ENCODE results near the gene CACNA2D4.

Gene CACNA2D4

DNA sequence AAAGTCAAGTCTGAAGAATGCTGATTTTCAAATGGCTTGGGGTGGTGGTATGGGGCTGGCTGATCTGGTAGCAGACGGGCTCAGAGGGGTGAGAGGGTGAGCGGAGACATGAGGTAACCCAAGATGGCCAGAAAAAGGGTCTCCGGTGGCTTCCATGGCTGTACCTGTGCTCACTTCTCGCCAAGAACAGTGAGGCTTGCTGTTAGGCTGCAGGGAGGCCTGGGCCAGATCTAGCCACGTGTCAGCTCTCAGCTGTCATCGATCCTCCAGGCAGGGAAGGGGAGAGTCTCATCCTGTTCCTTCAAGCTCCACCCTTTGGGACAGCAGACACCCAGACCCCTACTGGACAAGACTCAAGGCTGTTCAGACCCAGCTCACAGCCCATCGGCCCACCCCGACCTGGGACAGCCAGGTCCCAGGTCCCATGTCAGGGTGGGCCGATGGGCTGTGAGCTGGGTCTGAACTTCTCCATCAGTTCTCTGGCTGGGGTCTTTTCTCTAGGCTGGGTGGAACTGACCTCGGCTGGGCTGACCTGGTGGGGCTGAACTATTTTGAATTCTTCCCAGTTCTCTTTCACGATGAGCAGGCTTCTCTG lies 89.0 kb downstream of the CACNA2D4 start:
- H4K20me1 ChIP-seq (ENCODE audit: insufficient read depth, low read length) = no peaks in the 10 kb centered on the region
- H3K9ac ChIP-seq (ENCODE audit: low read length) = no peak overlapping the region
- no peaks in the 10 kb centered on the region for H3K4me1 ChIP-seq (ENCODE audit: low read length)
- TF ChIP-seq EZH2phosphoT487 (IDR thresholded peaks at IDR 0.05; ENCODE audit: low read depth) = no peak
- TF ChIP-seq, protein P1, sequence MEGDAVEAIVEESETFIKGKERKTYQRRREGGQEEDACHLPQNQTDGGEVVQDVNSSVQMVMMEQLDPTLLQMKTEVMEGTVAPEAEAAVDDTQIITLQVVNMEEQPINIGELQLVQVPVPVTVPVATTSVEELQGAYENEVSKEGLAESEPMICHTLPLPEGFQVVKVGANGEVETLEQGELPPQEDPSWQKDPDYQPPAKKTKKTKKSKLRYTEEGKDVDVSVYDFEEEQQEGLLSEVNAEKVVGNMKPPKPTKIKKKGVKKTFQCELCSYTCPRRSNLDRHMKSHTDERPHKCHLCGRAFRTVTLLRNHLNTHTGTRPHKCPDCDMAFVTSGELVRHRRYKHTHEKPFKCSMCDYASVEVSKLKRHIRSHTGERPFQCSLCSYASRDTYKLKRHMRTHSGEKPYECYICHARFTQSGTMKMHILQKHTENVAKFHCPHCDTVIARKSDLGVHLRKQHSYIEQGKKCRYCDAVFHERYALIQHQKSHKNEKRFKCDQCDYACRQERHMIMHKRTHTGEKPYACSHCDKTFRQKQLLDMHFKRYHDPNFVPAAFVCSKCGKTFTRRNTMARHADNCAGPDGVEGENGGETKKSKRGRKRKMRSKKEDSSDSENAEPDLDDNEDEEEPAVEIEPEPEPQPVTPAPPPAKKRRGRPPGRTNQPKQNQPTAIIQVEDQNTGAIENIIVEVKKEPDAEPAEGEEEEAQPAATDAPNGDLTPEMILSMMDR (IDR thresholded peaks at IDR 0.05; ENCODE audit: low read depth, low read length) = no peak
- H3K79me2 ChIP-seq (ENCODE audit: low read length) = no peaks in the 10 kb centered on the region
- no peaks in the 10 kb centered on the region for H3K36me3 ChIP-seq (replicated peaks; ENCODE audit: low read depth, low read length)
- no peak overlapping the region for H3K4me2 ChIP-seq (ENCODE audit: low read length)
- no peak overlapping the region for H3K27ac ChIP-seq (ENCODE audit: low read length)
- no peak overlapping the region for H3K4me3 ChIP-seq (ENCODE audit: low read length)
- no peaks in the 10 kb centered on the region for H3K9me3 ChIP-seq (ENCODE audit: insufficient read depth, low read length)
- H3K27me3 ChIP-seq (ENCODE audit: low read depth, low read length) = peaks cover 5% of the 10 kb centered on the region; the same call in 1 of the 2 replicates
- no peak overlapping the region for H2AFZ ChIP-seq (ENCODE audit: low read depth, low read length)

DNA sequence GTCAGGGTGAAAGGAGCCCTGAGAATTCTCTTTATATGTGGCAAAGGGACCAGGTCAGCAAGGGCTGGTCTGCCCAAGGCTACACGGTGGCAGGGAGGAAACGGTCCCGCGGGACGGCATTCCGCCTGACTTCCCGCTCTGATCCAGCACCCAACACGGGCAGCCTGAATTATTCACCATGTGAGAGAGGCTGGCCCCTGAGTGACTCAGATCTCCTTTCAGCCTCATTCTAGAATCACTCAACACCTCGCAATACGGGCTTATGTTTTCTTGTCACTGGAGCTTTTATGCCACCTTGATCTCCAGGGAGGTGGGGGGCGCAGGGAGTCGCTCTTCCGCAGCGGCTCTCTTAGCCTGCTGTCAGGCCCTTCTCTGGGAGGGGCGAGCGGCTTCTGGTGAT lies 89.6 kb downstream of the CACNA2D4 start:
- H3K9me3 ChIP-seq (ENCODE audit: insufficient read depth, low read length) = no peaks in the 10 kb centered on the region
- H3K27ac ChIP-seq (ENCODE audit: low read length) = no peak overlapping the region
- no peaks in the 10 kb centered on the region for H3K4me1 ChIP-seq (ENCODE audit: low read length)
- H2AFZ ChIP-seq (ENCODE audit: low read depth, low read length) = no peak overlapping the region
- no peaks in the 10 kb centered on the region for H3K79me2 ChIP-seq (ENCODE audit: low read length)
- H3K36me3 ChIP-seq (replicated peaks; ENCODE audit: low read depth, low read length) = no peaks in the 10 kb centered on the region
- no peak overlapping the region for H3K4me2 ChIP-seq (ENCODE audit: low read length)
- TF ChIP-seq, protein P1 (IDR thresholded peaks at IDR 0.05; ENCODE audit: low read depth, low read length) = no peak
- TF ChIP-seq EZH2phosphoT487 (IDR thresholded peaks at IDR 0.05; ENCODE audit: low read depth) = no peak
- peaks cover 5% of the 10 kb centered on the region; the same call in 1 of the 2 replicates for H3K27me3 ChIP-seq (ENCODE audit: low read depth, low read length)
- no peaks in the 10 kb centered on the region for H4K20me1 ChIP-seq (ENCODE audit: insufficient read depth, low read length)
- H3K4me3 ChIP-seq (ENCODE audit: low read length) = no peak overlapping the region
- H3K9ac ChIP-seq (ENCODE audit: low read length) = no peak overlapping the region

DNA sequence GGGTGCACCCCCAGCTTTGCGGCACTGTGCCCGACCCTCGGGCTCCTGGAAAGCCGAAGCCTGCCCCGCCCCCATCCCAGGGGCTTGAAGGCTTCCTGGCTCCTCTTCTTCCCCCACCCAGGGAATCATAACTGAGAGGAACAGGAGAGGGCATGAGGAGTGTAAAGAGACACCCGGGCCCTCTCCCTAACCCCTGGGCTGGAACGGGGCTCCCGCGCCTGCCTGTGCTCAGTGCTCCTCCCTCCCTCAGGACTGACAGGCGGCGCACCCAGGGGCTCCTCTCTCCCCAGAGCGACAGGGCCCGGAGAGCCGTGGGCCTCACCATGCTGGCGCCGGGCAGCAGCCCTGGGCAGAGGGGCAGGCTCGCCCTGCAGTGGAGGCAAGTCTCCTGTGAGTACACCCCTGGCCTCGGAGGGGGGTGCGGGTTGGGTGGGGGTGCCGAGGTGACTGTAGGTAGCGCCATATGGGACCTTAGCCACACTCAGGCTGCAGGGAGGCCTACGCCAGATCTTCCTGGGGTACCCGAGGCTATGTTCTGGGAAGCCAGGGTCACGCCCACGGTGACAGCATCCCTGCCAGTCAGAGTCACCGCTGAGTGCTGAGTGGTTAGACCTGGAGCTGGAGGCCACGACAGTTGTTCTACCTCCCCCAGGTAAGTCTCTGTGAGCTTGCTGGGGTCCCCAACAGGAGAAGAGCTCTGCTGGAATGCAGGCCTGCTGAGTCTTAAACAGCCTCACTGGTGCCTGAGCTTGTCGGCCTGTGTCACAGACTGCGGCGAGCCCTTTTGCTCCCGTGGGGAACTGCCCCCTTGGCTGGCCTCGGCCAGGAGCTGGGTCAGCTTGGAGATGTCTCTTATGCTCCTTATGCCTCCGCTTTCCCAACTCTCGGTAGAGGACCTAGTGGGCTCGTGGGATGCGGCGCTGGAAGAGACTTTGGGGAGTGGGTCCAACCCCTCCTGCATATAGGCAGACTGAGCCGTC lies 90.3 kb downstream of the CACNA2D4 start:
- Histone ChIP-seq H3K4me1 (ENCODE audit: low read length) (no peaks in the 10 kb centered on the region), H3K27ac (ENCODE audit: low read length) (no peak overlapping the region), H2AFZ (ENCODE audit: low read depth, low read length) (no peak overlapping the region), H3K36me3 (replicated peaks; ENCODE audit: low read depth, low read length) (no peaks in the 10 kb centered on the region), H3K27me3 (ENCODE audit: low read depth, low read length) (peaks cover 5% of the 10 kb centered on the region; the same call in 1 of the 2 replicates), H3K9ac (ENCODE audit: low read length) (no peak overlapping the region), H4K20me1 (ENCODE audit: insufficient read depth, low read length) (no peaks in the 10 kb centered on the region), H3K9me3 (ENCODE audit: insufficient read depth, low read length) (no peaks in the 10 kb centered on the region), H3K79me2 (ENCODE audit: low read length) (no peaks in the 10 kb centered on the region), H3K4me3 (ENCODE audit: low read length) (no peak overlapping the region), H3K4me2 (ENCODE audit: low read length) (no peak overlapping the region)
- TF ChIP-seq, protein P1 (IDR thresholded peaks at IDR 0.05; ENCODE audit: low read depth, low read length) = no peak
- TF ChIP-seq EZH2phosphoT487 (IDR thresholded peaks at IDR 0.05; ENCODE audit: low read depth) = no peak
